A375 (cell line): Measurements from ENCODE around the gene TMEM184A. TPM values are rescaled to one million over a fixed set of nuclear protein-coding genes. Genes with fewer than 3 reads are reported as not detected.

Experiments
- total RNA-seq: library from RNA; depleted of rRNA; stranded (reverse); fragments of >200 nt; shearing (Covaris generic); gene quantifications from 2 replicates; pipeline ENCODE4 v1.2.3, GENCODE V29; 2014; rRNA removed

TMEM184A gene
- total RNA-seq, result 1.6 and 1.7 TPM in 2 replicates

DNA sequence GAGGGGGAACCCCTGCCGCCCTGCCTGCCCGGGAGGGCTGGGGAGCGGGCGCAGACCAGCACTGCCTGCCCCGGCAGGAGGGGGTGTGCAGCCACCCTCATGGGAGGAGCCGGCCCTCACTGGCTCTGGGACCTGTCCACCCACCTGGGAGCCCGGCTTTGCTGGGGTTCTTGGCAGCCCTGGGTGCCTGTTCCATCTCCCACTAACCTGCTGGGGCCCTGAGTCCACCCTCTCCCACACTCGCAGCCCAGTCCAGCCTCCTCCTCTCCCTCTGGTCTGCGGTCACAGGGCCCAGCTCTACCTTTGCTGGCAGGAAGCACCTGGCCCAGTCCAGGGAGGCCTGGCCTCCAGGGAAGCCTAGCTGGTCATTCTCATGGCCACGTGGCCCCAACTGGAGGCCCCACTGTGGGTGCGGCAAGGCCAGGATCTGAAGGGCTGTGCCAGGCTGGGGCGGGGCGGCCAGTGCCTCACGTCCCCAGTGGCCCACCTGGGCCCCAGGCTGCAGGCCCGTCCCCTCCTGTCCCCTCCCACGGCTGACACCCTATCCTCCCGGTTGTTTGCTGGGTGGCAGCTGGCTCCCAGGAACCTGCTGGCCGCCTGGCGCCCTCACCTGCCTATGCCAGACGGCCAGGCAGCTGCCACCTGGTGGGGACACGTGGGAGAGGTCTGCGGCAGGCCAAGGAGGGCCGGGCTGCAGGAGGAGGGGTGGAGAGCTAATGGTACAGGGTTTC lies at the start of gene TMEM184A:
Gene TMEM184A, minus strand, starts transcription at position 393 of the 731 bp plus-strand sequence. CDS start 721 bp downstream, outside the sequence.

DNA sequence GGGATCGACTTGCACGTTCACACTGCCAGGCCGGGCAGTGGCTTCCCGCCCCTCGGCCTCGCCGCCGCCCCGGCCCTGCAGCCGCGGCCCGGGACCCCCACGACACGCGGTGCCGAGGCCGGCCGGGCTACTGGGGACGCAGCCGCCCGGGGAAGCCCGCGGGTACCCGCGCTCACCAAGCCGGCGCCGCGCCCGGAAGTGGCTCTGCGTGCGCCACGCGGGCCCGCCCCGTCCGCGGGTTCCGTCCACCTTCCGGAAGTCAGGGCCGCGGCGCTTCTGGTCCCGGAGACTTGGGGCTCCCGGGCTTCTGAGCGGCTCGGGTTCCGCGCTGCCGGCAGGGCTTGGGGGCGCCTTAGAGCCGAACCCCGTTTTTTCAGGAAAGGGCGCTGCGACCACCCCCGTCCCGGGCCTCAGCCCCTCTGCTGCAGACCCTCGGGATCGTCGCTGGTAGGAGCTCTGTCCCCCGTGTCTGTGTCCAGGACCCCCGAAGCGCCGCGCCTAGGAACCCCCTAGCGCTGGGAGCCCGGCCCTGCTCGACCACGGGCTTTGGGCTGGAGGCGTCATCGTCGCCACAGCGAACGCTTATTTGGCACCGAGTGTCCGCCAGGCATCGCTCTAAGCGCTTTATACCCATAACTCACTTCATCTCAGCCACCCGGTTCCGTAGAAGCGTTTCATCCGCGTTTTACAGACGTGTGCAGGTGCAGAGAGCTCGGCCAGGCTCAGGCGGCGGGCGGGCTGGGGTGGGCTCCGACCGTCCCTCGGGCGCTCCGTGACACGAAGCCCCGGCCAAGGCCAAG lies 14.0 kb upstream of the TMEM184A start, which contains the start of gene PSMG3:
Gene PSMG3, minus strand, starts transcription at position 200 of the 800 bp plus-strand sequence. CDS start 693 bp downstream, outside the sequence.

DNA sequence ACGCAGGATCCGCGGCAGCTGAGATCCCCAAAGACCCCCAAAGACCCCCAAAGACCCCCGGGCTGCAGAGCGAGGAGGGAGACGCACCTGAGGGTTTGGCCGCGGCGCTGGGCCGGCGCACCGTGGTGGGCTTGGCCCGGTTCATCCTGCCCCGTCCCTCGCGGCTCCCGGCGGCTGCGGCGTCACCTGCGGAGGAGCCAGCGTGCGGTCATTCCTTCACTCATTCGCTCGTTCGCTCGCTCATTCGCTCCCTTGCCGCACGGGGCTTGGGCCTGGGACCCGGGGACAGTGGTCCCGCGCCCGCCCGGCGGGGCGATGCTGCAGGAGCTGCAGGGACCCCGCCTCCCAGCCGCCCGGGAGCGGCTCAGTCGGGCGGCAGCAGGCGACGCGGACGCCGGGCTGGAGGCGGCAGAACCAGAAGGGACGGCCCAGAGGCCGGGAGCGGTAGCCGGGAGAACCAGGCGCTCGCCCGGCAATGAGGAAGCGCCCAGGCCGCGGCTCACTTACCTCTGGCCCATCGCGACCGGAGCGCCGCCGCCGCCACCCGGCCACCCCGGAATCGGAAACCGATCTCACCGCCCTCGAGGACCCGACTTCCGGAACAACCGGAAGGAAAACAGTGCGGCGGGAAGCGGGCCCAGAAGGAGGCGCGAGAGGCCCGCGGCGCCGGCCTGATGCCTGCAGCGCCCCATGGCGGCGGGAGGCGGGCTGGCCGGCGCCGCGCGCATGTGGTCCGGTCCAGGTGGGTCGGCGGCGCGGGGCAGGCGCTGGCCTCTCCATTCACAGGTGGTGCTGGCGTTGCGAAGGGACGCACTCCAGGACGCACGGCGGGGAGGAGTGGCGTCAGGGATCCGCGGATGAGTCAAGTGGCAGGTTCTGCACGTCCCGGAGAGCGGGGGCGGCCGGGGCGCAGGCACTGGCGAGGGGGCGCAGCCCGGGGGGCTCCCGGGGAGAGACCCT lies 51.9 kb downstream of the TMEM184A start, which contains the start of gene INTS1:
Gene INTS1, minus strand, starts transcription at position 574 of the 960 bp plus-strand sequence. Its CDS starts 429 bp downstream, at position 145.

Other genes starting within 250 kb of the TMEM184A start
- 18.1 and 20.7 TPM in 2 replicates for gene MICALL2, start 96.7 kb downstream of the TMEM184A start, total RNA-seq
- gene INTS1, start 51.8 kb downstream of the TMEM184A start, total RNA-seq, result 85.1 and 95.2 TPM in 2 replicates
- 66.9 and 73.6 TPM in 2 replicates for gene MAFK, start 25.5 kb downstream of the TMEM184A start, total RNA-seq
- 146 and 165 TPM in 2 replicates for gene PSMG3, start 13.8 kb upstream of the TMEM184A start, total RNA-seq
- 0.24 and 0.60 TPM in 2 replicates for gene ELFN1, start 114.1 kb upstream of the TMEM184A start, total RNA-seq